ENCODE measurements around the gene FYN.
A peak's percentile ranks its signal among the peaks of the same experiment; 100 is the strongest.

The FYN gene

DNA sequence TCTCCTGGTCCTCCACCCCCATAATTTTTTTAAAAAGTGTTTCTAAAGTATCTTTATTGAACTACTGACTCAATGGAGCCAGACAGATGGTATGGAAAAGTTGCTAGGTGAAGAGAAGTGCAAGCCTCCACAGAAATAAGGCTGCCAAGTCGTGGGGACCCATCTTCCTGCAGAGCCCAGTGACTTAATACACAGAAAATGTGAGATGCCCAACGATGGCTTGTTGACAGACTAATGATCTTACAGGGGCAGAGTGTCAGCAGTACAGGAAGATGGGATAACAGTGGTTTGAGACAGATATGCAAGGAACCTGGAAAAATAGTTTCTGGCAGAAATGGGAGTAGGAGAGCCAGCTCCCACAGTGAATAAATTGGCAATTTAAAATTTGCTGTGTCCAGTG is 43.3 kb downstream of the FYN start:
- no peak for DNase-seq

DNA sequence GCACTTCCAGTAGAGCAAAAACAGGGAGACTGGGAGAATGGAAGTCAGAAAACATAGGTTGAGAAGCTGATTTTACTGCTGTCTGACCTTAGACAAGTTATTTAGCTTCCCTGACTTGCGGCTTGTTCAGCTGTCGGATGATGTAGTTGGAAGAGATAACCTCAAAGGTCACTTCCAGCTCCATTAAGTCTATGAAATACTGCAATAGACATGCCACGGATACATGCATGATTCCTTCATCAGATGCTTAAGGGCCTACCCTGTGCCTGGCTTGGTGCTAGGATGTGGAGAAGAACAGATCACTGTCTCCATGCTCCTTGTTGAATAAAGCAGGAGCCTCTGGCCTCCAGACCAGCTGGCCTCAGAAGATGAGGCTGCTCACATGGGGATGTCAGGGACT is 43.7 kb downstream of the FYN start:
- DNase-seq: no peak

GRCh38 chr6:111828809-111829208 is 44.4 kb downstream of the FYN start:
- no peak for DNase-seq

- DNase-seq: no peak
Measured at GRCh38 chr6:111825439-111826086, 47.7 kb downstream of the FYN start.

DNA sequence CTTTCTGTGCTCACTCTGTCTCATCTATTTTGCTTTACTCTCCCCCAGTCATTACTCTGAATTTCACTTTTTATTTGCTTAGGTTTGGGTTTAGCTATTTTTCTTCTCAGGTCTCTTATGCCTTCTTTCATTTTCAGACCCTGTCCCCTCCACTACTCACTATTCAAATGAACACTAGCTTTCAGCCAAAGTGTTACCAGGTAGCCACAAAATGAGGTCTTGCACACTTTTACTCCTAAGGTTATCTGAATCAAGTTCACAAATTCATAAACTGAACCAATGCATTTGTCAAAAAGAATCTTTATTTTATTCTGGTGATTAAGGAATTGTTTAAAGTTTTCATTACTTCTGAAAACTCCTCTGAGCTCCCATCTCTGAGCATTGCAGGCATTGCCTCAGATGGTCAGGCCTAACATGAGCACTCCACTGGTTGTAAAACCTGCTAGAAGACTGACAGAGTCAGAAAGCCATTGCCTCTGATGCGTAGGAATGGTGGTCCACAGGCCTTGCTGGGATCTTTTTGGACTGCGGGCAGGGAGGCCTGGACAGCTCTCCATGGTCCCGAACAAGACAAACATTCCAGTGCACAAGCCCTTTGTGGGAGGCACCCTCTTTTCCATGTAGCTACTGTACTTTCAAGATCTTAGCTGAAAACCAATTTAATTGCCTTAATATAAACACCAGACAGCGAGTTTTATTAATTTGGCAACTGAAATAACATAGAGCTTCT is 48.5 kb downstream of the FYN start:
- no peak for DNase-seq

DNA sequence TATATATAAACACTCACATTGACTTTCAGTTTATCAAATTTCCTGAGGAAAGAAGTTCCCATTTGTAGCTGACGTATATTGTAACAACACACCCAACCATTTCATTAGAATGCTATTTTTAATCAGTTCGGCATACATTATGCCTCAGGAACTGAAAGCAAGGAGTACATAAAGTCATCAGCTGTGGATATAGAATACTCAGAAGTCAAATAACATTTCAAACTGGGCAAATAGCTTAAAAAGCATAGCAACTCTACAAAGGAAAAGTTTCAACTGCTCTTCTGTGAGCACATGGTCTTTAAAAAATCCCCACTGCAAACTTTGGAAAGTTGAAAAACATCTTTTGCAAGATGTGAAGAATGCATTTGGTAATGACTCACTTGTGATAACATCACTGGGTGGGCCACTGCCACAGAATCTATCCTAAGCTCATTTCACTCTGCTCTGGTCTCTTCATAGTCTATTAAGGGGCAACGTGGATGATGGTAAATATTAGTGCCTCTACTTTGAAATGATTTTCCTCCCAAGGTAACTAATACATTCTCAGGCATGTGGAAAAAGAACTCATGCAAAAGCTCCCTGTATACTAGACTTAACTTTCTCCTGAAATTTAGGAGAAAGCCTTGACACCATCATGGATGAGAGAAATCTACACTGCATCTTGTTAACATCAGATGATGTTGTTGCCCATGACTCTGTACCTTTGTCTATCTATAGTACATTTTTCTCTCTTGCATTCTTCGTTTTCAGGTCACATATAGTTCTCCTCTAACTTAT is 49.2 kb downstream of the FYN start:
- DNase-seq: no peak

DNA sequence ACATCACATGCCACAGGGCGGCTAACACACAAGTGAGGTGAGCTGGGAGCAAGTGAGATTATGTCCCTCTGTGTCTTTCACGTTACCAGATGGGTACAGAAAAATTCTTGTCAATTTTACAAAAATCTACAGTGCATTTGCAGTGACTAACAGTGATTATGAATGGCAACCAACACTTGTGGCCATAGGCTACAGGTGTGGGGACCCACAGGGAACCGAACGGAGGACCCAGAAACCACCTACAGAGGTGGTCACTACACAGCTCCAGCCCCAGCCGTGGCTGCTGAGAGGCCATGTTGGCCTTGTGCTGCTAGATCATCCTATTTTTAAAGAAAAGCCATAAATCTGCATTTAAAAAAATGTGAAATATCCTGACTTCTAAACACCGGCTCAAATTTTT is 50.2 kb downstream of the FYN start:
- DNase-seq: no peak

DNA sequence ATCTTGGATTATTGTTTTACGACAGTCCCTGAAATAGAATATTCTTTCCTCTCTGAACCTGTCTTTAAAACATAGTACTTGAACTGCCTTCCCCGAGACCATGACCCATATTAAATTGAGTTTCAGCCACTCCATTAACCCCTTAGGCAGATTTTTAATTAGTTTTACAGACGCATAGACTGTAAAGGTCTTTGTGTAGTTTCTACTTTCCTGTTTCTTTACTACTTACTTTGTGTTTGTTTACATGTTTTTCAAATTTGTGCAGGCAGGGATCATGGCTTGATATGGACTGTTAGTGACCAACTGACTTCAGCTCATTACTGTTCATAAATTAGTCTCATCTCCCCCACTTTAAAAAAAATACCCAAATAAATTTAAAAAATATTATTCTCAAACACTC is 53.8 kb downstream of the FYN start:
- DNase-seq: no peak

GRCh38 chr6:111818539-111819226 is 54.6 kb downstream of the FYN start:
- DNase-seq: no peak

GRCh38 chr6:111817451-111818120 is 55.7 kb downstream of the FYN start:
- DNase-seq: no peak

GRCh38 chr6:111813677-111814310 is 59.5 kb downstream of the FYN start:
- no peak for DNase-seq

GRCh38 chr6:111813237-111813636 is 60.0 kb downstream of the FYN start:
- DNase-seq: no peak

GRCh38 chr6:111812060-111813038 is 60.9 kb downstream of the FYN start:
- no peak for DNase-seq

DNA sequence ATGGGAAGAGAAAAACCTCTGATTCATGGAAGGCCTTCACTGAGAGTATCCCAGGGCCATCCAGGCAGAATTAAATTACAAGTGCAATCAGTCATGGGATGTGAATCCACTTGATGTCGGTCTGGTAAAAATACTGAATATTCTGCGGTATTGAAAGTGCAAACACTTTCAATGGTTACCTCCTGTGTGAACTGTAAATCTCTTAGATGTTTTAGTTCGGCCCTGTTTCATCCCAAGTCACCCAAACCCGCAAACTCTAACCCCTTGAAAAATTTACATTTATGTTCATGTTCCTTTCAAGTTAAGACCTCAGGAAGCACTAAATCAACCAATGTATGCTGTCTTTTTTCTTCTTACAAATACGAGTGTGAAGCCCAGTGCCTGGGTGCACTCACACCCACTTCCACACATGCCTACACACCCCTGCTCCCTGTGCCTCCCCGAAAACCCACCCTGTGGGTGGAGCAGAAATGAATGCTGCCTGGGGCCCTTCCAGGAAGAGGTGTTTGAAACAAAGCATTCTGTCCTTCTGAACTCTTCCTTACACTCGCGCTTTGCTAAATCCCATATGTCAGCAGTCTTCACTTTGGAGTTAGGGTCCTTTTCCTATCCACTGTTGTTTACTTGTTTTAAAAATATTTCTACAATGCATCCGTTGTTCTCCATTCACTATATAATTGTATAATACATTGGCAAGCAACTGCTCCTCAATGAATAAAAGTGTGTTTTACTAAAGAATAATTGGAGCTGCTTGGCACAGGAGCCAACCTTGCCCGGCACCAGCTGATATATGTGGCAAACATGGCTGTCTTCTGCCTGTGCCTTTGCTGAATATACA is 62.7 kb downstream of the FYN start:
- peak; percentile 9 for DNase-seq

GRCh38 chr6:111809766-111810165 is 63.5 kb downstream of the FYN start:
- no peak for DNase-seq

- no peak for DNase-seq
Measured at GRCh38 chr6:111809264-111809663, 64.0 kb downstream of the FYN start.

GRCh38 chr6:111808493-111808892 is 64.8 kb downstream of the FYN start:
- DNase-seq: no peak

- DNase-seq: no peak
Measured at GRCh38 chr6:111806561-111807497, 66.4 kb downstream of the FYN start.

DNA sequence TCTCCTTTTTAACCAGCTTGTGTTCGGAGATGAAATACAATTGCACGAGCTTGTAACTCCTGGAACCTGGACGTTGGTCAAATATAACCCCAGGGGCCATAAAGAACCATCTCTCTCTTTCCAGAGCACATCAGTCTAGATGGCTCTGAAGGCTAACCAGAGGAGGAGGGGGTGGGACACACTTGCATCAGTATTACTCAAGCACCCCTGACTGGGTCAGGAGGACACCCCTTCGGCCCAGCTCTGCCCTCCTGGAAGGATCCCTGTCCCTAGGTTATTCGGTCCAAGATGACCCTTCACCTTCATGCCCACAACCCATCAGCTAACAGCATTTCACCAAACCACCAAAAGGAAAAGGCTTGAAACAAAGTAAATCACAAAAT is 67.1 kb downstream of the FYN start:
- no peak for DNase-seq

Measured in NCI-H1105 (cell line).